Type B pancreatic cell (in vitro differentiated cells): ENCODE results near the gene ZDHHC8. TPM values are rescaled to one million over a fixed set of nuclear protein-coding genes. Genes with fewer than 3 reads are reported as not detected.

ENCODE experiments used
- DNase-seq: peaks from one replicate; pipeline ENCODE4 v3.0.0; 2021; ENCODE audit warnings: mixed read lengths; ENCODE audit not compliant: unreplicated experiment; ENCODE audit errors: extremely low spot score
- H3K27ac Mint-ChIP-seq: 2 replicates; pipeline ENCODE4 v1.8.0; 2021; ENCODE audit warnings: mild to moderate bottlenecking, mixed read lengths
- H3K27me3 Mint-ChIP-seq: 2 replicates; pipeline ENCODE4 v1.8.0; 2021; ENCODE audit warnings: mixed read lengths
- H3K36me3 Mint-ChIP-seq: 2 replicates; pipeline ENCODE4 v1.8.0; 2021; ENCODE audit warnings: mixed read lengths
- H3K4me1 Mint-ChIP-seq: one replicate; pipeline ENCODE4 v1.8.0; 2021; ENCODE audit warnings: mixed read lengths; ENCODE audit not compliant: unreplicated experiment
- H3K4me3 Mint-ChIP-seq: 2 replicates; pipeline ENCODE4 v1.8.0; 2021; ENCODE audit warnings: mild to moderate bottlenecking, mixed read lengths
- H3K9me3 Mint-ChIP-seq: 2 replicates; pipeline ENCODE4 v1.8.0; 2021; ENCODE audit warnings: mixed read lengths
- CTCF ChIP-seq: fragments of 200-600 bp; sonication (generic); conservative IDR thresholded peaks from 2 replicates; pipeline ENCODE4 v1.5.0; 2021; ENCODE audit warnings: antibody characterized with exemption, mild to moderate bottlenecking
- total RNA-seq: library from RNA; stranded (reverse); gene quantifications from 2 replicates; pipeline ENCODE4 v1.2.1, GENCODE V29; 2021; ENCODE audit warnings: low replicate concordance

The ZDHHC8 gene
- total RNA-seq, 1 donor from 2014 or later, result 73.6 TPM

GRCh38 chr22:20111045-20111688, 20.4 kb upstream of the ZDHHC8 start:
- no peaks in the 10 kb centered on the region for H3K27me3 Mint-ChIP-seq
- H3K9me3 Mint-ChIP-seq, result no peaks in the 10 kb centered on the region
- no peak overlapping the region for H3K4me3 Mint-ChIP-seq
- H3K27ac Mint-ChIP-seq, result peak overlapping the region; percentile 50
- no peaks in the 10 kb centered on the region for H3K4me1 Mint-ChIP-seq
- H3K36me3 Mint-ChIP-seq, result peaks cover 10% of the 10 kb centered on the region
- peak; percentile 72 for TF ChIP-seq CTCF
- no peak for DNase-seq

GRCh38 chr22:20111689-20112622, 19.6 kb upstream of the ZDHHC8 start:
- H3K27me3 Mint-ChIP-seq, result no peaks in the 10 kb centered on the region
- no peak for DNase-seq
- no peak for TF ChIP-seq CTCF
- H3K4me3 Mint-ChIP-seq, result no peak overlapping the region
- H3K4me1 Mint-ChIP-seq, result no peaks in the 10 kb centered on the region
- H3K9me3 Mint-ChIP-seq, result no peaks in the 10 kb centered on the region
- H3K27ac Mint-ChIP-seq, result peak overlapping the region; percentile 73
- peaks cover 10% of the 10 kb centered on the region for H3K36me3 Mint-ChIP-seq

GRCh38 chr22:20112623-20113511, 18.7 kb upstream of the ZDHHC8 start:
- Mint-ChIP-seq H3K36me3 (peaks cover 10% of the 10 kb centered on the region), H3K4me3 (no peak overlapping the region), H3K4me1 (no peaks in the 10 kb centered on the region), H3K27ac (no peak overlapping the region), H3K9me3 (no peaks in the 10 kb centered on the region), H3K27me3 (no peaks in the 10 kb centered on the region)
- TF ChIP-seq CTCF, result no peak
- no peak for DNase-seq

GRCh38 chr22:20113551-20114310, 17.9 kb upstream of the ZDHHC8 start:
- no peak for TF ChIP-seq CTCF
- no peak for DNase-seq
- Mint-ChIP-seq H3K4me1 (peaks cover 3% of the 10 kb centered on the region), H3K4me3 (no peak overlapping the region), H3K27me3 (no peaks in the 10 kb centered on the region), H3K27ac (peak overlapping the region; percentile 31), H3K9me3 (no peaks in the 10 kb centered on the region), H3K36me3 (peaks cover 9% of the 10 kb centered on the region)
